Kidney tubule cell (primary cell): ENCODE results near the gene MAP3K2.
"Not testable (repeated sequence)": the region's sequence is repeated elsewhere in the genome, so short reads cannot be mapped to it uniquely, and the experiment has no call there.

Experiments
- DNase-seq: peaks from one replicate; pipeline ENCODE4 v3.0.0-alpha.2; 2018; ENCODE audit warnings: low spot score

MAP3K2 gene

GRCh38 chr2:127420039-127420864 lies 32.5 kb upstream of the MAP3K2 start:
- no peak for DNase-seq

DNA sequence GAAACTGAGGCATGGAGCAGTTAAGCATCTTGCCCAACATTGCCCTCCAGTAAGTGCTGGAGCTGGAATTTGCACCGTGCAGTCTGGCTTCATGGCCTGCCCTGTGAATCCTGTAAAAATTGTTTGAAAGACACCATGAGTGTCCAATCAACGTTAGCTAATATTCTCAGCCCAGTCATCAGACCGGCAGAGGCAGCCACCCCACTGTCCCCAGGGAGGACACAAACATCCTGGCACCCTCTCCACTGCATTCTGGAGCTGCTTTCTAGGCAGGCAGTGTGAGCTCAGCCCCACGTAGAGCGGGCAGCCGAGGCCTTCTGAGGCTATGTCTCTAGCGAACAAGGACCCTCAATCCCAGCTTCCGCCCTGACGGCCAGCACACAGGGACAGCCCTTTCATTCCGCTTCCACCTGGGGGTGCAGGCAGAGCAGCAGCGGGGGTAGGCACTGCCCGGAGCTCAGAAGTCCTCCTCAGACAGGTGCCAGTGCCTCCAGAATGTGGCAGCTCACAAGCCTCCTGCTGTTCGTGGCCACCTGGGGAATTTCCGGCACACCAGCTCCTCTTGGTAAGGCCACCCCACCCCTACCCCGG lies 31.8 kb upstream of the MAP3K2 start:
- DNase-seq: no peak

GRCh38 chr2:127419112-127419430 lies 31.3 kb upstream of the MAP3K2 start:
- DNase-seq: no peak

- no peak for DNase-seq
Observed at GRCh38 chr2:127418300-127419111, 30.7 kb upstream of the MAP3K2 start, which contains the start of gene PROC. TSS of gene PROC (plus strand) at chr2:127418427. CDS start at chr2:127419943, 1,516 bp downstream.

DNA sequence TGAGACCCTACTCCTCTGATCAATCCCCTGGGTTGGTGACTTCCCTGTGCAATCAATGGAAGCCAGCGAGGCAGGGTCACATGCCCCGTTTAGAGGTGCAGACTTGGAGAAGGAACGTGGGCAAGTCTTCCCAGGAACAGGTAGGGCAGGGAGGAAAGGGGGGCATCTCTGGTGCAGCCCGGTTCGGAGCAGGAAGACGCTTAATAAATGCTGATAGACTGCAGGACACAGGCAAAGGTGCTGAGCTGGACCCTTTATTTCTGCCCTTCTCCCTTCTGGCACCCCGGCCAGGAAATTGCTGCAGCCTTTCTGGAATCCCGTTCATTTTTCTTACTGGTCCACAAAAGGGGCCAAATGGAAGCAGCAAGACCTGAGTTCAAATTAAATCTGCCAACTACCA lies 29.6 kb upstream of the MAP3K2 start:
- DNase-seq: no peak

- DNase-seq: no peak
Observed at GRCh38 chr2:127416506-127417001, 28.8 kb upstream of the MAP3K2 start.

GRCh38 chr2:127415593-127416505 lies 28.1 kb upstream of the MAP3K2 start:
- DNase-seq: peak; percentile 88

- no peak for DNase-seq
Observed at GRCh38 chr2:127414638-127415592, 27.1 kb upstream of the MAP3K2 start.

GRCh38 chr2:127413782-127414637 lies 26.2 kb upstream of the MAP3K2 start:
- DNase-seq: peak; percentile 22

DNA sequence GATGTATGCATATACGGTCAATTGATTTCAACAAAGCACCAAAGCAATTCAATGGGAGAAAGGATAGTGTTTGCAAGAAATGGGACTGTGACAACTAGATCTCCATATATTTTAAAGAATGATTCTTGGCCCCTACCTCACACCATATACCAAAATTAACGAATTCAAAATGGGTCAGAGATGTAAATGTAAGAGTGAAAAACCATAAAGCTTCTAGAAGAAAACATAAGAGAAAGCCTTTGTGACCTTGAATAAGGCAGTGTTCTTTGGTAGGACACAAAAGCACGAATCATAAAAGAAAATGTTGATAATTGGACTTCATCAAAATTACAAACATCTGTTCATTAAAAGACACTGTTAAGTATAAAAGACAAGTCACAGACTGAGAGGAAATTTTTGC lies 25.4 kb upstream of the MAP3K2 start:
- no peak for DNase-seq

GRCh38 chr2:127411653-127412369 lies 24.0 kb upstream of the MAP3K2 start:
- DNase-seq: peak; percentile 50

DNA sequence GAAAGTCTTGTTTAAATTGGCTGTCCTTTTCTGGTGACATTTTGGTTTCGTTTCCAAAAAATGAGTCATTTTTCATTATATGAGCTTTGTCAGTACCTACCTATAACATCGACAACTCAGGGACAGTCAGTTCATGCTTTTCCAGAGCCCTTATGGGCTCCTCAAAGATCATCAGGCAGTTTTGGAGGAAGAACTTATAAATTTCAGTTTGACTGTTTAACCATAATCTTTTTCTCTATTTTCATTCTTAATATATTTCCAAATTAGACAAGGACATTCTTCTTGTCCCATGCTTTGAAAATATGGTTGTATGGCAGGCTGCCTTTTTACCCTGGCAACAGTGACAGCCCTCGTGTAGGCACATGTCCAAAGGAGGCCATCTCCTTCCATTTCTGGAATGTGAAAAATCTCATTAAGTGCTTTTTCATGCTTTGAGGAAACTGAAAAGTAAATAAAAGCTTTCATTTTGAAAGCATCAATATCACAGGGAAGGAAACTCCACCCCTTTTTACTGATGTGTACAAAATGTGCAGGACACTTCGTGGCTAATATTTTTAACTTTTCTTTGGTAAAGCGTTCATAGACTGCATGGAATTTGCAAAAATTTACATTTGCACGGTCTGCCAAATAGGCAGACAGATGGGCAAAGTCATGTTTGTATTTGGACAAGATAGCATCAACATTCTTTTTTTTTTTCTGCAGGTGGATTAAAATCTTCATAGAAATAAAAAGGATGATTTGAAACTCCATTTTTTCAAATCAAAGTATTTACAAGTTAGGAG lies 23.3 kb upstream of the MAP3K2 start:
- peak; percentile 75 for DNase-seq

DNA sequence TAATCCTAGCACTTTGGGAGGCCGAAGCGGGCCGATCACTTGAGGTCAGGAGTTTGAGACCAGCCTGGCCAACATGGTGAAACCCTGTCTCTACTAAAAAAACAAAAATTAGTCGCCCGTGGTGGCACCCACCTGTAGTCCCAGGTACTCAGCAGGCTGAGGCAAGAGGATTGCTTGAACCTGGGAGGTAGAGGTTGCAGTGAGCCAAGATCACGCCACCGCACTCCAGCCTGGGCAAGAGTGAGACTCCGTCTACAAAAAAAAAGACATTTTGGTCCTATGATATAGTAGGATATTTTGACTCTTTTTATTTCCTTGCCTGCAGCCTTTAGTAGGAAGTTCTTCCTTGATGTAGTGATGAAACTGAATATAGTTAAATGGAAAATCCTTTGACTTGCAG lies 21.9 kb upstream of the MAP3K2 start:
- not testable (repeated sequence) for DNase-seq

DNA sequence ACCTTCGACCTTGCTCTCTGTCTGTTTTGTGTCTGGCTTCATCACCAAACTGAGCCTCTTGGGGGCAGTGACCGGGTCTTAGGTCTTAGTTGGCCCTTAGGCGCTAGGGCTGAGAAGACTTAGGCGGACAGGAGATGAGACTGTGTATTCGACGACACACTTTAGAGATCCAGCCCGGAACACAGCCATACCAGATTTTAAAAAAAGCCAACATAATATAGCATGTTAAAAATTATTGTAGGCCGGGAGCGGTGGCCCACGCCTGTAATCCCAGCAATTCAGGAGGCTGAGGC lies 21.0 kb upstream of the MAP3K2 start:
- no peak for DNase-seq

DNA sequence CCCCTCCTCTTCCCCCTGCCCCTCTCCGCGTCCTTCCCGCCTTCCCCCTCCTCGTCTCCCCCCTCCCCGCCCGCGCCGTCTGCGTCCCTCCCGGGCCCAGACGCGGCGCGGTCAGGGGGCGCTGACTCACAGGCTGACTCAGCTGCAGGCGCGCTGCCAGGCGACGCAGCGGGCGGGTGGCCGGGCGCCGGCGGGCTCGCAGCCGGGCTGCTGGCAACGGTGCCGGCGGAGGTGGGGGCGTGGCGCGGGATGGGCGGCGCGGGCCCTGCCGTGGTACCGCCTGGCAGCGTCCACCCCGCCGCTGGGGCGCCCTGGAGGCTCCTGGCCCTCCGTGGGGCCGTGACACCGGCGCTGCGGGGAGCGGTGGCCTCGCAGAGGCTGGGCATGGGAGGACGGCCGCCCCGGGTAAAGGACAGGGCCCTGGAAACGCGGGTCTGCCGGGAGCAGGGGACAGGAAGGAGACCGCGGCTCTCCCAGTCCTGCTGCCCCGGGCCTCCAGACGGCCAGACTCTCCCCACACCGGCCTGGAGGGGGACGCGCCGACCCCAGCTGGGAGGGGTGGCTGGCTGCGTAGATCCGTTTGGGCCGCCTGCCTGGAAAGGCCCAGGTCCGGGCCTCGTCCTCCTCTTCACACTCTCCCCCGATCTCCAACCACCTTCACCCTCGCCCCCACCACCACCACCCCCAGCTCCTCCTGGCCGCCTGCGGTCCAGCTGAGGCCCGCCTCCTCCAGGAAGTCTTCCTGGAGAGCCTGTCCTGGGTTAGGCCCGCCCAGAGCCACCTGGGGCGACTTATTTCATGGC lies 20.4 kb upstream of the MAP3K2 start:
- peak; percentile 94 for DNase-seq

GRCh38 chr2:127407661-127408003 lies 19.9 kb upstream of the MAP3K2 start:
- DNase-seq: no peak

GRCh38 chr2:127407091-127407490 lies 19.3 kb upstream of the MAP3K2 start:
- no peak for DNase-seq

DNA sequence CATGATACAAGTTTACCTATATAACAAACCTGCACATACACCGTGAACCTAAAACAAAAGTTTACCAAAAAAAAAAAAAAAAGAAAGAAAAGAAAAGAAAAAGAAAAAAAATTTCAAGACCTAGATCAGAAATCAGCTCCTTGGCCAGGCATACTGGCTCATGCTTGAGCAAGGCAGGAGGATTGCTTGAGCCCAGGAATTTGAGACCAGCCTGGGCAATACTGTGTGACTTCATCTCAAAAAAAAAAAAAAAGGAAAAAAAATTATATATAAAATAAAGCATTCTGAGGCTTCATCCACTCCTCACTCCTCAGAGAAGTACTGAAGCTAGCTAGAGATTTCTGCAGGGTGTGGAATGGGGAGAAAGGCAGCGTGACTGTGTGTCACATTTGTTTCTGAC lies 18.7 kb upstream of the MAP3K2 start:
- no peak for DNase-seq
